HepG2 (cell line): ENCODE data around the gene CDK14. TPM values are rescaled to one million over a fixed set of nuclear protein-coding genes. Genes with fewer than 3 reads are reported as not detected.

Source experiments
- ATAC-seq: fragments of 200-7000 bp; cut with Tn5 transposase; 3 replicates; pipeline ENCODE4 v1.9.1; 2020; ENCODE audit warnings: mild to moderate bottlenecking, moderate library complexity
- BruUV-seq: library from RNA; stranded (reverse); fragments of 400-500 nt; replicated peaks from 2 replicates; lab custom pipeline; 2021; lab: Mats Ljungman, UMichigan
- CTCF ChIA-PET: fragments of 300-600 bp; formaldehyde crosslinking; extraction: SDS; loops from one replicate; lab custom pipeline; 2021; ENCODE audit warnings: low total read pairs, inconsistent platforms, low intra/inter-chr PET ratio; lab: Yijun Ruan, JAX
- POLR2A ChIA-PET: fragments of 350-600 bp; sonication (Branson Sonifier 250); formaldehyde crosslinking; loops from one replicate; lab custom pipeline; 2020; ENCODE audit warnings: antibody characterized with exemption, inconsistent platforms; lab: Yijun Ruan, JAX
- DNase-seq: peaks from one replicate; pipeline ENCODE4 v3.0.0-alpha.2; 2015; ENCODE audit warnings: low spot score
- FAIRE-seq: peaks from 3 replicates; lab custom pipeline; 2011; peaks lifted over from hg19 to GRCh38; lab: Jason Lieb, UNC
- H2AFZ ChIP-seq: one replicate; pipeline ENCODE4 v1.6.1; 2011; ENCODE audit warnings: low read length, inconsistent platforms
- H3K27ac ChIP-seq: fragments of 300-600 bp; 3 replicates; pipeline ENCODE4 v1.8.0; 2011; ENCODE audit warnings: mixed run types, mild to moderate bottlenecking, mixed read lengths, low read length, inconsistent platforms; ENCODE audit not compliant: insufficient read depth; ENCODE audit errors: extremely low read length
- H3K27me3 ChIP-seq, 2 experiments: fragments of 200-600 bp in 1 of 2; 2 replicates in 1 of 2; 3 replicates in 1 of 2; pipeline versions ENCODE4 v1.6.0 to v1.8.0; 2011; ENCODE audit warnings: low read length in 2 of 2, mild to moderate bottlenecking in 2 of 2, moderate library complexity in 2 of 2, inconsistent platforms in 1 of 2; ENCODE audit not compliant: insufficient read depth in 2 of 2, control insufficient read depth in 1 of 2
- H3K36me3 ChIP-seq, 2 experiments: fragments of 200-600 bp in 1 of 2; replicated peaks in 1 of 2; 2 replicates in 1 of 2; 3 replicates in 1 of 2; pipeline versions ENCODE4 v1.5.1 to v1.8.0; 2011; ENCODE audit warnings: low read length in 2 of 2, inconsistent platforms in 1 of 2; ENCODE audit not compliant: insufficient read depth in 2 of 2, control insufficient read depth in 1 of 2
- H3K4me1 ChIP-seq: 2 replicates; pipeline ENCODE4 v1.5.1; 2012; ENCODE audit warnings: low read length, inconsistent platforms; ENCODE audit not compliant: insufficient read depth
- H3K4me2 ChIP-seq: 2 replicates; pipeline ENCODE4 v1.6.0; 2011; ENCODE audit warnings: low read depth, low read length, inconsistent platforms
- H3K4me3 ChIP-seq, 3 experiments: fragments of 200-600 bp in 1 of 3; sonication (generic), shearing (Covaris generic) in 1 of 3; replicated peaks in 1 of 3; 2 replicates each; pipeline ENCODE4 v1.5.1; 2011 to 2016; ENCODE audit warnings: low read length in 3 of 3, inconsistent platforms in 2 of 3, low read depth in 2 of 3, mild to moderate bottlenecking in 2 of 3, control low read depth in 1 of 3, mixed read lengths in 1 of 3; ENCODE audit not compliant: insufficient read depth in 1 of 3
- H3K79me2 ChIP-seq: one replicate; pipeline ENCODE4 v1.6.1; 2011; ENCODE audit warnings: low read length, inconsistent platforms; ENCODE audit not compliant: insufficient read depth
- H3K9ac ChIP-seq: 2 replicates; pipeline ENCODE4 v1.6.0; 2011; ENCODE audit warnings: mild to moderate bottlenecking, low read depth, low read length, inconsistent platforms; ENCODE audit not compliant: insufficient read depth
- H3K9me3 ChIP-seq: 2 replicates; pipeline ENCODE4 v1.5.1; 2012; ENCODE audit warnings: mild to moderate bottlenecking, low read length
- H4K20me1 ChIP-seq: 2 replicates; pipeline ENCODE4 v1.6.0; 2011; ENCODE audit warnings: inconsistent platforms, mild to moderate bottlenecking, low read length, moderate library complexity; ENCODE audit not compliant: insufficient read depth
- E2F2 ChIP-seq: sonication (generic); formaldehyde crosslinking; IDR thresholded peaks from 2 replicates; pipeline ENCODE4 v1.4.0; 2020; ENCODE audit warnings: missing genetic modification reagents, borderline replicate concordance
- ELF4 ChIP-seq: sonication (generic); formaldehyde crosslinking; IDR thresholded peaks from 2 replicates; pipeline ENCODE4 v1.5.0; 2020; ENCODE audit warnings: missing genetic modification reagents, mild to moderate bottlenecking, moderate library complexity, borderline replicate concordance
- HOMEZ ChIP-seq: IDR thresholded peaks from 2 replicates; pipeline ENCODE4 v1.6.1; 2016; ENCODE audit warnings: low read depth
- KDM4B ChIP-seq: sonication (generic); formaldehyde crosslinking; IDR thresholded peaks from 2 replicates; pipeline ENCODE4 v1.4.0; 2020; ENCODE audit warnings: missing genetic modification reagents
- MAFK ChIP-seq, 2 experiments: IDR thresholded peaks in 1 of 2; conservative IDR thresholded peaks in 1 of 2; 2 replicates each; pipeline ENCODE4 v1.6.1; 2011; ENCODE audit warnings: improper control_type of control experiment in 2 of 2, low read length in 2 of 2
- MXD4 ChIP-seq: IDR thresholded peaks from 2 replicates; pipeline ENCODE4 v1.6.1; 2016; ENCODE audit warnings: mild to moderate bottlenecking, missing biosample characterization, missing genetic modification reagents
- NCOR1 ChIP-seq: fragments of 200-600 bp; sonication (generic); IDR thresholded peaks from 2 replicates; pipeline ENCODE4 v1.7.0; 2017; ENCODE audit warnings: antibody characterized with exemption, low read length, borderline replicate concordance
- REPIN1 ChIP-seq: sonication (generic); formaldehyde crosslinking; IDR thresholded peaks from 2 replicates; pipeline ENCODE4 v1.8.0; 2022; ENCODE audit warnings: missing genetic modification reagents, low read depth, mild to moderate bottlenecking, borderline replicate concordance
- RFXANK ChIP-seq: IDR thresholded peaks from 2 replicates; pipeline ENCODE4 v1.6.1; 2016
- SRF ChIP-seq: IDR thresholded peaks from 2 replicates; pipeline ENCODE4 v1.6.1; 2011; ENCODE audit warnings: mild to moderate bottlenecking, low read depth, low read length, moderate library complexity
- ZBED4 ChIP-seq: sonication (generic); formaldehyde crosslinking; IDR thresholded peaks from 2 replicates; pipeline ENCODE4 v1.4.0; 2020; ENCODE audit warnings: missing genetic modification reagents, borderline replicate concordance
- ZC3H4 ChIP-seq: sonication (generic); formaldehyde crosslinking; IDR thresholded peaks from 2 replicates; pipeline ENCODE4 v1.4.0; 2020; ENCODE audit warnings: missing genetic modification reagents, borderline replicate concordance
- ZMYM4 ChIP-seq: sonication (generic); formaldehyde crosslinking; IDR thresholded peaks from 2 replicates; pipeline ENCODE4 v1.8.1; 2023; ENCODE audit warnings: mild to moderate bottlenecking, missing genetic modification reagents
- ZNF235 ChIP-seq: sonication (generic); formaldehyde crosslinking; IDR thresholded peaks from 2 replicates; pipeline ENCODE4 v1.8.1; 2023; ENCODE audit warnings: mild to moderate bottlenecking, missing genetic modification reagents, borderline replicate concordance
- ZNF382 ChIP-seq: sonication (generic); formaldehyde crosslinking; IDR thresholded peaks from 2 replicates; pipeline ENCODE4 v1.5.0; 2020; ENCODE audit warnings: missing genetic modification reagents, mild to moderate bottlenecking, borderline replicate concordance
- ZNF598 ChIP-seq: sonication (generic); formaldehyde crosslinking; IDR thresholded peaks from 2 replicates; pipeline ENCODE4 v1.5.1; 2020; ENCODE audit warnings: mild to moderate bottlenecking, missing genetic modification reagents, borderline replicate concordance
- ZNF709 ChIP-seq: sonication (generic); formaldehyde crosslinking; IDR thresholded peaks from 2 replicates; pipeline ENCODE4 v1.5.0; 2020; ENCODE audit warnings: mild to moderate bottlenecking, missing genetic modification reagents
- ZNF746 ChIP-seq: sonication (generic); formaldehyde crosslinking; IDR thresholded peaks from 2 replicates; pipeline ENCODE4 v1.8.0; 2022; ENCODE audit warnings: mild to moderate bottlenecking, missing genetic modification reagents
- ZSCAN21 ChIP-seq: sonication (generic); formaldehyde crosslinking; IDR thresholded peaks from 2 replicates; pipeline ENCODE4 v1.8.0; 2022; ENCODE audit warnings: mild to moderate bottlenecking, missing genetic modification reagents, moderate library complexity, borderline replicate concordance
- WGBS: methylation state at CpG from one replicate; pipeline ENCODE4 v1.1.6; 2017; ENCODE audit warnings: low lambda C conversion rate; 5-methylcytosine and 5-hydroxymethylcytosine counted together
- in situ Hi-C: cut with HindIII; loops from 2 replicates; pipeline ENCODE4 v1.10.0; 2017; ENCODE audit warnings: low pct_unique_long_range_greater_than_20kb; ENCODE audit not compliant: extremely low pct_ligation_motif_present
- intact Hi-C: fragments of 100-400 bp; cut with micrococcal nuclease; formaldehyde crosslinking; loops from one replicate; pipeline ENCODE4 v1.10.0; 2022; ENCODE audit not compliant: unreplicated experiment
- polyA plus RNA-seq, 8 experiments: library from polyadenylated mRNA; depleted of rRNA in 3 of 8; stranded (reverse) in 7 of 8; unstranded in 1 of 8; fragments of >200 nt; fragmentation: Illumina TruSeq in 4 of 8; extraction: Trizol in 4 of 8; gene quantifications; 2 replicates each; pipeline versions ENCODE4 v1.2.1 to v1.2.3, GENCODE V29; 2011 to 2016; ENCODE audit warnings: low read depth in 4 of 8, missing spikeins in 1 of 8, mixed read lengths in 1 of 8; ENCODE audit not compliant: insufficient read depth in 1 of 8
- total RNA-seq, 5 experiments: library from RNA; depleted of rRNA; stranded (reverse); fragments of >200 nt; fragmentation: Illumina TruSeq; extraction: Trizol; gene quantifications; 2 replicates each; pipeline ENCODE4 v1.2.3, GENCODE V29; 2016; ENCODE audit warnings: low read depth in 1 of 5

CDK14 gene
- total and polyA plus RNA-seq, 2 of the 13 experiments (the other 11 are each of a cell fraction or from before 2014, with no cell fraction given) = 0.26 to 0.71 TPM

- no peak for TF ChIP-seq ZBED4 (CRISPR knock-in tag)
- TF ChIP-seq ZNF598 (CRISPR knock-in tag) = no peak
- TF ChIP-seq ZNF235 (CRISPR knock-in tag) = no peak
- no peak for TF ChIP-seq MAFK (conservative IDR thresholded peaks at IDR 0.05 in 1 of 2, IDR thresholded peaks at IDR 0.05 in 1 of 2; ENCODE audit: low read length in 2 of 2)
- TF ChIP-seq ZSCAN21 (CRISPR knock-in tag) = no peak
- TF ChIP-seq MXD4 = no peak
- TF ChIP-seq REPIN1 (CRISPR knock-in tag) = no peak
- no peak for TF ChIP-seq KDM4B (CRISPR knock-in tag)
- TF ChIP-seq, all 625 proteins: peak for 0
Observed at GRCh38 chr7:90611115-90611514, 15.0 kb downstream of the CDK14 start (continued).

GRCh38 chr7:90613088-90613498 is 17.0 kb downstream of the CDK14 start:
- Histone ChIP-seq H3K4me3 (no peak overlapping the region), H3K27ac (no peak overlapping the region), H3K9me3 (no peaks in the 10 kb centered on the region), H3K9ac (no peak overlapping the region), H3K79me2 (no peaks in the 10 kb centered on the region), H3K27me3 (no peaks in the 10 kb centered on the region), H3K4me1 (no peaks in the 10 kb centered on the region), H2AFZ (no peak overlapping the region), H4K20me1 (no peaks in the 10 kb centered on the region), H3K36me3 (no peaks in the 10 kb centered on the region), H3K4me2 (no peak overlapping the region)
- intact Hi-C loops (no loop called here), in situ Hi-C loops (no loop called here)
- no TSS peak for BruUV-seq
- ATAC-seq (no peak; the same call in 2 of the 3 replicates), DNase-seq (no peak), FAIRE-seq (no peak)
- POLR2A ChIA-PET = no interaction called here
- WGBS = 33% methylated on average over 3 of the region's 3 CpGs
- CTCF ChIA-PET = no interaction called here
- TF ChIP-seq ELF4 (no peak), ZC3H4 (CRISPR knock-in tag) (no peak), HOMEZ (CRISPR knock-in tag) (no peak), NCOR1 (no peak), SRF (no peak), ZNF709 (CRISPR knock-in tag) (no peak), ZNF746 (CRISPR knock-in tag) (no peak), ZMYM4 (CRISPR knock-in tag) (no peak), RFXANK (CRISPR knock-in tag) (no peak), E2F2 (CRISPR knock-in tag) (no peak), ZNF382 (CRISPR knock-in tag) (no peak)
